22Rv1 (cell line): Measurements from ENCODE around the gene ANKS1A.
"Not testable (repeated sequence)": the region's sequence is repeated elsewhere in the genome, so short reads cannot be mapped to it uniquely, and the experiment has no call there.

Experiments used
- H3K27ac ChIP-seq: fragments of 450-650 bp; 2 replicates; pipeline ENCODE4 v1.5.1; 2017
- CTCF ChIP-seq: fragments of 450-650 bp; IDR thresholded peaks from 2 replicates; pipeline ENCODE4 v1.5.1; 2017; ENCODE audit warnings: mild to moderate bottlenecking
- ZFX ChIP-seq: fragments of 450-650 bp; IDR thresholded peaks from 2 replicates; pipeline ENCODE4 v1.6.1; 2017; ENCODE audit warnings: antibody characterized with exemption, borderline replicate concordance

ANKS1A gene

GRCh38 chr6:34887753-34888513 lies 1.1 kb upstream of the ANKS1A start, which contains the start of gene TAF11:
TAF11 (minus strand) TSS chr6:34888042; CDS start chr6:34887957, 85 bp downstream.
- H3K27ac ChIP-seq: peak within 1 kb of the TSS; percentile 89

GRCh38 chr6:34888514-34888856 lies 570 bp upstream of the ANKS1A start:
- peak overlapping the region; percentile 89 for H3K27ac ChIP-seq
- no peak for TF ChIP-seq CTCF
- TF ChIP-seq ZFX: no peak

More at GRCh38 chr6:34887753-34888513, 1.1 kb upstream of the ANKS1A start, which contains the start of gene TAF11:
- no peak for TF ChIP-seq CTCF
- TF ChIP-seq ZFX: no peak

- TF ChIP-seq ZFX (no peak), CTCF (no peak)
- H3K27ac ChIP-seq: no peak overlapping the region
Measured at GRCh38 chr6:34890533-34890925, 1.5 kb downstream of the ANKS1A start.

GRCh38 chr6:34891296-34891695 lies 2.2 kb downstream of the ANKS1A start:
- no peak overlapping the region for H3K27ac ChIP-seq
- no peak for TF ChIP-seq CTCF
- no peak for TF ChIP-seq ZFX

- no peak overlapping the region for H3K27ac ChIP-seq
- TF ChIP-seq CTCF (no peak), ZFX (no peak)
Measured at GRCh38 chr6:34894693-34895092, 5.6 kb downstream of the ANKS1A start.

- TF ChIP-seq ZFX (no peak), CTCF (no peak)
Measured at GRCh38 chr6:34897130-34897529, 8.1 kb downstream of the ANKS1A start.

GRCh38 chr6:34897716-34898115 lies 8.7 kb downstream of the ANKS1A start:
- no peak for TF ChIP-seq ZFX
- TF ChIP-seq CTCF: no peak
- no peak overlapping the region for H3K27ac ChIP-seq

More at GRCh38 chr6:34897130-34897529, 8.1 kb downstream of the ANKS1A start:
- H3K27ac ChIP-seq: no peak overlapping the region

- H3K27ac ChIP-seq: not testable (repeated sequence)
Measured at GRCh38 chr6:34899748-34900147, 10.7 kb downstream of the ANKS1A start.
